Measurements from ENCODE around the gene EMCN.
"Not testable (repeated sequence)": the region's sequence is repeated elsewhere in the genome, so short reads cannot be mapped to it uniquely, and the experiment has no call there.

The EMCN gene, protein sequence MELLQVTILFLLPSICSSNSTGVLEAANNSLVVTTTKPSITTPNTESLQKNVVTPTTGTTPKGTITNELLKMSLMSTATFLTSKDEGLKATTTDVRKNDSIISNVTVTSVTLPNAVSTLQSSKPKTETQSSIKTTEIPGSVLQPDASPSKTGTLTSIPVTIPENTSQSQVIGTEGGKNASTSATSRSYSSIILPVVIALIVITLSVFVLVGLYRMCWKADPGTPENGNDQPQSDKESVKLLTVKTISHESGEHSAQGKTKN

DNA sequence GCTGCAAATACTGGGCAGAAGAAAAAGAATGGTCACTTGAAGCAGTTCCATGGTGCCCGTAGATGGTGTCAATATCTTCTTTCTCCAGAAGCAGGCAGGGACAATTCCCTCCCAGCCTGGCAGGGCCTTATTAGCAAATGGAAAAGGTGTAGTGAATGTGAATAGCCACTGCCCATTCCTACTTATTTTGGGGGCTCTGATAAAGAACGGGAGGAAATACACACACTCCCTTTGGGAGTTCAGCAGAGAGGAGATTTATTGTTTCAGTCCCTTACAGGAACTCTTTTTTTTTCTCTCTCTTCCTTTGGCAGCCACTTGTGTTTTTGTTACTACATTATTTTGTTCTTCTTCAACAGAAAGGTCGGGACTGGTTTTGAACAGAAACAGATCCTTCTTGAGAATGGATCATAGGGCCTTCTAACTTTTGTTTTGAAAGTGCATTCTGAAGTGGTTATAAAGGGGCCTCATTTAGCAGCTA is at the start of gene EMCN:
TSS of gene EMCN (minus strand) at position 159 of the 478 bp plus-strand sequence. CDS start at position 51, 108 bp downstream.
- DNase-seq (ENCODE audit: low read depth), result no peak

DNA sequence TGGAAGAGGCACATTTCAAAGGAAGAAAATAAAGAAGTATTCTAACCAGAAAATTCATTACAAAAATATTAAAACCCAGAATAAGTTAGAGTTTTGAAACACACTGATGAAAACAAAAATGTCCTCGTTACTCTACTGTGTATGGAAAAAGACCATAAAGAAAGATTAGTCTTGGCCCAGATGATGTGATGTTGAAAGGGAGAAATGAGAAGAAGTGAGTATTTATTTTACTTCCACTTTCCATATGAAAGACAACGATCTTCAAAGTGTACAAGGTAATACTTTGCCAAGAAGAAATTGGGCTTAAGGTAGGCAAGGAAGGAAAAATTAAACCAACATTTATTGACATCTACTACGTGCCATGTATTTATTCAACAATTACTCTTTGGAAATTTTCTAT is 48.6 kb upstream of the EMCN start:
- no peak for DNase-seq (ENCODE audit: low read depth)

DNA sequence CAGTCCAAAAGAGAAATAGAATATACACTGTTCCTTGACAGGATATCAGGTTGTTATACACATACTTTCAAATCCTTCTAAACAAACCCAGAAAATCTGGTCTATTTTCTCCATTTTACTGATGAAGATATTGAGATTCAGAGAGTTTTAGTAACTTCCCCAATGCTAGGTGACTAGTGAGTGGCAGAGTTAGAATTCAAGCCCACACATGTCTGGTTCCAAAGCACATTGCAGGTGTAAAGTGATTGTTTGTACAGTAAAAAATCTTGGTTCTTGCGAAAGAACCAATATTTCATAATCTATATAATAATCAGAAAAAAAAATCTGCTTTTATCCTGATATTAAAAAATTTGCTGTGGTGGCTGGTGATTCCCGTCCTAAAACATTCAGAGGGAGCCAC is 39.5 kb upstream of the EMCN start:
- no peak for DNase-seq (ENCODE audit: low read depth)

DNA sequence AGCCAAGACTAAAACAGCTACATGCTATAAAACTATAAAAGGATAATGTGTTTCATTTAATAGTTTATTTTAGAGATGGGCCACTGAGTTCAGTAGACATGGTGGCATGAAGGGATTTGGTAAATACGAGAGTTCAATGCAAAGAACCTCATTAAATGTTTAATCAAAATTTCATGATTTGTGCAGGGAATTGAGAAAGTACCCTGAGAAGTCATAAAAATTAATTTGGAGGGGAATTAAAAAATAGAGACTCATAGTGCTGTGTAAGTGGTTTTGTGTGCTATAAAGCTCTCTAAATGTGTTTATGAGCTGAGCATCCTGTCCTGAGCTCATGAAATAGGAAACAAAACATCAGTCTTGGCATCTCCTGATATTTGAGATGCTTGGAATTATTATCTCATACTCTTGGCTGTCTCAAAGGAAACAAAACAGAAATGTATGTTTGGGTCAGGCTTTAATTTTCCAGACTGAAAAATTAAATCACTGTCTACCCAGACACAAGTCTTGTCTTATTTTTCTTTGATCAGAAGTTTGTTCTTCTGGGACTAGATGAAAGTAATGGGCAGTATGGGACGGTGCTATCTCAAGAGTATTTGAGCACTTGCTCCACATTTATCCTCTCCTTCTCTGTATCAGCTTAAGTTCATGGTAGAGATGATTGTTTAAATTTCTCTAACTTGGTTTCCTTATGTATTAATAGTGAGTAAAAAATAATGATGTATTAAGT is 38.0 kb upstream of the EMCN start:
- no peak for DNase-seq (ENCODE audit: low read depth)

DNA sequence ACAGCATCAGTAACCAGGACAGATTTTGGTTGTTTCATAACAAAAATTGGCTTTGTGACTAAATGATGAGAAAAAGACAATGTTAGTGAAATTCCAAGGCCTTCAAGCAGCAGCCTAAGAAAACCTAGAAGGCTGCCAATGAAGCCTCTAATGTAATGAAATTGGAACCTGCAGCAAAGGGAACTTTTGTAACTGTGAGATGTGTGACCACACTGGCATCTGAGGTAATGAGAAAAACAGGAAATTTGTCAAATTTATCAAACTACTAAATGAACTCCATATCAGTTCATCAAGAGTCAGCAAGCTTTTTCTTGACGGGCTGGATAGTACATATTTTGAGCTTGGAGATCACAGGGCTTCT is 30.4 kb upstream of the EMCN start:
- DNase-seq (ENCODE audit: low read depth), result no peak

DNA sequence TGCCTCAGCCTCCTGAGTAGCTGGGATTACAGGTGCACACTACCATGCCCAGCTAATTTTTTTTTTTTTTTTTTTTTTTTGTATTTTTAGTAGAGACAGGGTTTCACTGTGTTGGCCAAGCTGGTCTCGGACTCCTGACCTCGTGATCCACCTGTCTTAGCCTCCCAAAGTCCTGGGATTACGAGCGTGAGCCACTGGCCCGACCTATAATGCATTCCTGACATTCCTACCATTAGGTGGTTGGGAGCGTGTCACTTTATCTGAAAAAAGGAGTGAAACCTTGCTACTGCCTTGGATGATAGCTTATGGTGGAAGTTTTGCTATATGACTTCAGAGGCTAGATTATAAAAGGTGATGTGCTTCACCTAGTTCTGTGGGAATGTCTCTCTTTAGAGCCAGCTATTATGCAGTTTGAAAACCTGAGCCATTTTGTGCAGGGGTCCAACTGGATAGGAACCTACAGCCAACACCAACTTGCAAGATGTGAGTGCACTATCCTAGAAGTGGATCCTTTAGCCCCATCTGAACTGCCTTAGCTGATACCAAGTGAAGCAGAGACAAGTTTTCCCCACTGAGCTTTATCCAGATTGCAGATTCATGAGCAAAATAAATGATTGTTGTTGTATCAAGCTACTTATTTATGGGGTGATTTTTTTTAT is 29.8 kb upstream of the EMCN start:
- no peak for DNase-seq (ENCODE audit: low read depth)

DNA sequence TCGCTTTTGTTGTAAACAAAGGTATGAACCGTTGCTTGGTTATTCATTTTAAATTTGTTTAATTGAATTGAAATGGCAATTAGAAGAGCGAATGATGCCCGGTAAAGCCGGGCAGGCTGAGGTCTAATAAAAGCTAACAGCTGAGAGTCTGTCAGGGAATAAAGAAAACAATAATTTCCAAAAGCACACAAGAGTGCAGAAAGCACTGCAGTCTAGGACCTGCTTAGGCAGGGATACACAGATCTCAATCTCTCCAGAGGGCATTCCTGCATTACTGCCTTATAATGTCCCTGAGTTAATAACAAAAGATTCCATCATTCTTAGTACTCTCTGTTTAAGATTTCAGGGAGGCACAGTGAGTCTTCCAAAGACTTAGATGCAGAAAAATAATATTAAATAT is 27.6 kb upstream of the EMCN start:
- DNase-seq (ENCODE audit: low read depth), result no peak

DNA sequence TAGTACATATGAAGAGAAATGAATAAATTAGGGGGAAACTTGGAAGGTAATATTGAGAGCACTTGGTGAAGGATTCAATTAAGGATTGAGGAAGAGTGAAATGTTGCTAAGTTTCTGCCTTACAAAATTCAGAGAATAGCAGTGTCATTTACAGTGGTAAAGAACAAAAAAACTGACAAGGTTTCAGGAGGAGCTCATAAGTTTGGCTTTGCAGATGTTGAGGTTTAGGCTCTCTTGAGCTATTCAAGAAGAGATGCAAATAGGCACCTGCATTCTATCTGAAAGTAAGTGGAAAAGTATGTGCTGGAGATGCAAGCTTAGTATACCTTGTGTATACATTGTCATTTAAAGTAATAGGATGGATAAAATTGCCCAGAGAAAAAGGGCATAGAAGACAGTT is 22.3 kb upstream of the EMCN start:
- no peak for DNase-seq (ENCODE audit: low read depth)

DNA sequence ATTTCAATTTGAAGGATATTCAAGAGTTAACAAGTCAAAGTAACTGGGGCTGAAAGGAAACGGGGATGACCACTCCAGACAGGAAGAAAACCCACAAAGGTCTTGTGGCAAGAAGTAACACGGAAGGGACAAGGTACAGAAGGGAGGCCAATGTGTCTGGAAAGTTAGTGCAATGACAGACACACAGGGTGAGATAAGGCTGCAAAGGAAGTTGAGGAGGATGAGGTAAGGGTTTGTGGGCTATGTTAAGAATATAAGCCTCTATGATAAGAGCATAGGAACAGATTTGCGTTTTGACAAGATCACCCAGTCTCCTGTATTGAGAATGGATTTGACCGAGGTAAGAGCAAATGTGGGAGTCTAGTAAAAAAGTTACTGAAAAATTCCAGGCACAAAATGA is 21.9 kb upstream of the EMCN start:
- DNase-seq (ENCODE audit: low read depth), result peak; percentile 66

DNA sequence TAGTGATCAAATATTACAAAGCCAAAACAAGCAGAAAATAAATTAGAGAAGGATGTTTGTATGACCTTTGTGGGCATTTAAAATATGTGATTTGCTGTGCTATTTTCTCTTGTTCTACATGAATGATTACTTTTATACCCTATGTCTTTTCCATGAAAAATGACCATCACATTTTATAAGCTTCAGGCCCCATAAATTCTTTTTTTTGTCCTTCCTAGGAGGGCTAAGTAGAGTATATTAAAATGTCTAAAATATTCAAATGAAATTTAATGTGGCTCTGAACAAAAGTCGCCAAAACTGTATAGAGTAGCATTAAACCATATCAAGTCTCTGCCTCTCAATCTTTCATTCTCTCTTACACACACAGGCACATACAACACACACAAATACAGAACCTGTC is 15.9 kb upstream of the EMCN start:
- DNase-seq (ENCODE audit: low read depth), result no peak

DNA sequence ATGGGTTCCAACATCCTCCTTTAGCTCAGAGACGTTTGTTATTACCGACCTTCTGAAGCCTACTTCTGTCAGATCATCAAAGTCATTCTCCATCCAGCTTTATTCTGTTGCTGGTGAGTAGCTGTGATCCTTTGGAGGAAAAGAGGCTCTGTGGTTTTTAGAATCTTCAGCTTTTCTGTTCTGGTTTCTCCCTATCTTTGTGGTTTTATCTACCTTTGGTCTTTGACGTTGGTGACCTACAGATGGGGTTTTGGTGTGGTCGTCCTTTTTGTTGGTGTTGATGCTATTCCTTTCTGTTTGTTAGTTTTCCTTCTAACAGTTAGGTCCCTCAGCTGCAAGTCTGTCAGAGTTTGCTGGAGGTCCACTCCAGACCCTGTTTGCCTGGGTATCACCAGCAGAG is 12.3 kb upstream of the EMCN start:
- DNase-seq (ENCODE audit: low read depth), result not testable (repeated sequence)

DNA sequence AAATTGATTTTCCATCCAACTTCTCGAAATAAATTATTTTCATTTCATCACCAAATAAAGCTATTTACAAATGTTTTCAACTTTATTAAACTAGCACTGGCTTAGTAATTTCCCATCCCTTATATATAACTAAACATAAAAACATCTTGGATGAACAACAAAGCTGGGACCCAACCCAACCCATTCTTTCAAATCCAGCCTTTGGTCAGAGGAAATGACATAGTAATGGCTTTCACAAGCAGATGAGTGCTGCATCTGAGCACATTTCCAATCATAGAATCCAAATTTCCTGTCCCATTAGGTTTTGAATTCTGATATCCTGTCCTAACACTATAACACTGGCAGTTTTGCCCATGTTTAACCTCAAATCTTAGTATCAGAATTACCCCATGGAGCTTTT is 7.9 kb upstream of the EMCN start:
- DNase-seq (ENCODE audit: low read depth), result no peak

DNA sequence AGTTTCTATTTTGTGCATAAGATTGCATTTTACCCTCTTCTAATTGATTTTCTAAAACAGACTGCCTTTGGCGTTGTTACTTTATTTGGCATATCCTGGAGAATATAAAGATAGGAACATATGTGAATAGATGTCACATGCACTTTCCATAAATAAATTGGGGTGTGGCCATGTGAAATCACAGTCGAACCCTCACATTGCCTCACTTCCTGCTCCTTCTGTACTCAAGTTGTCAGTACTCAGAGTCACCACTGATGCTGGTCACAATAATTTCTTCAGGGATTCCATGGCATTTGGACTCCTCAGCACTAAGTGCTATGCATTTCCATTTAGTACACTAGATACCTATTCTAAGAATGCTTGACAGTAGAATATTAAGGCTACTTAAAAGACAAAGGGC is 1.4 kb upstream of the EMCN start:
- no peak for DNase-seq (ENCODE audit: low read depth)

DNA sequence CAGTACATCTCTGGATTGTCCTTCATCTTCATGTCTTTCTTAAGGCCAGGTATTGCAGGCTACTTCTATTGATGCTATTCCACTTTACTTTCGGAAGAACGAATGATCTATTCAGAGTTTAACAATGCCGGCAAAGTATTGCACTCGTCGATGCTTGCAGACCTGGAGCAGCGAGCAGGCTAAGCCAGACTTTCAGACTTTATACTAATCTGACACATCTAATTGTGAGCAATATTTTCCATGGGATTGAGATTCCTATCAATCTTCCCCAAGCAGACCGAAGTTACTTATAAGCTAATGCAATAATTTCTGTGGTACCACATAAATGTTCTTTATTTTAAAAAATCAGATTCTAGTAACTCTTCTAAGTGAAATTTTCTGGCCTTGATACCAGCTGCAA is 1.6 kb downstream of the EMCN start:
- no peak for DNase-seq (ENCODE audit: low read depth)

DNA sequence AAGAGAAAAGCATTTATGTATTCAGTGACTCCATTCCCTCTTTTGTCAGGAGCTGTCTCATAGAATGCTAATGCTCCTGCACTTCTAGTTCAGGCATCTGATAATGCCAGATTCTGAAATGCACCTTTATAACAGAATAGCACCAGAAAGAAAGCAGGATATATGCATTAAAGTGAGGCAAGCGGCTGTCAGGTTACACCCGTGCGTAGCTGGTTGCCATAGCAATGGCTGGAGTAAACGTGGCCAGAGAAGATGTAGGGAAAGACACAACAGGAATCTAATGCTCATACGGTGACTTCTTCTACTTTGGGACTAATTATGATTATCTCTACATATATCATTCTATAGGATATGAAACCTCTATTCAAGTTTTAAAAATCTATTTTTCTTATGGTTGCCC is 5.9 kb downstream of the EMCN start:
- no peak for DNase-seq (ENCODE audit: low read depth)

DNA sequence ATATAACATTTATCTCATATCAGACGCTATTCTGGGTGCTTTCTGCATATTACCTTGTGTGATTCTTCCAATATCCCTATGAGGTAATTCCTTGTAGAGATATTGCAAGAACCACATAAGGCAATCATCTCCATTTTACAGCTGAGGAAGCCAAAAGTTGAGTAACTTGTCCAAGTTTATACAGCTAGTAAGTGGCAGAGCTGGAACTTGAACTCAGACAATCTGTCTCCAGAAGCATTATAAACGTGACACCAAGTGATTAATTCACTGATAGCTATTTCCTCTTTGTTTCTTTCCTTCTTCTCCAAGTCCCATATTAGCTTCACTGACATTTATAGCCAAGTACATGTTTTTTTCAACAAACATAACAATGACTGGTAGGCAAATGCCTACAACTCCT is 7.3 kb downstream of the EMCN start:
- no peak for DNase-seq (ENCODE audit: low read depth)

DNA sequence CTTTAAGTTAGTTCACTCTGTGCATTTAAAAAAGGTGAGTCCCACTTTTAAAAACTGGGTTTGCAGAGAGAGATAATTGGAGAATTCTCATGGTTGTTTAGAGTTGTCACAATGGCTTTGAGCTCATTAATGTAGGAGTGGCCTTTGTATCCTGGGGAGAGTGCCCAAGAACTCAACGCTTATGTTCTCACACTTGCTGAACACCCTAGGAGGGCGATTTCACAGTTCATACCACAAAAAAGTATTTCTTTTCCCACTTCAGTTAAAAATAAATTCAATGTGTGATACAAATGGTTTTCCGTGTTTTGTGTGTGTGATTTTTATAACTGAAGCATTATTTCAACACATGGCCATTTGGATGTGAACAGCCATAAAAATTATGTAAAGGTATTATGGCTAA is 8.4 kb downstream of the EMCN start:
- DNase-seq (ENCODE audit: low read depth), result no peak

DNA sequence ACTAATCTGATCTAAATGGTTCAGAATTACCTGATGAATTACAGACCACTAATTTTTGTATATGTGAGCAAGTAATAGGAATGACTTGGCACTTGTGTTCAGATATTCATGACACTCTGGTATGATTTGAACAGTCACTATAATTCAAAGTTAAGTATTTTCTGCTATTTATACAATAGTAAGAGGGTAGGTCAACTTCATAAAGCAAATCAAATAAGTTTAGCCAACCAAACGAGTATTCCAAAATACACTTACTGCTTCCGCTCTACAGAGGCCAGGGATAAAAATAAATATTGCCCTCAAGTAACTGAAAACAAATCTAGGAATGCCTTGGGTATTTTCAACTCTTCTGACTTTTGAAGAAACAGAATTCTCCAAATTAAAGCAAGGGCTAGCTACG is 9.1 kb downstream of the EMCN start:
- no peak for DNase-seq (ENCODE audit: low read depth)

DNA sequence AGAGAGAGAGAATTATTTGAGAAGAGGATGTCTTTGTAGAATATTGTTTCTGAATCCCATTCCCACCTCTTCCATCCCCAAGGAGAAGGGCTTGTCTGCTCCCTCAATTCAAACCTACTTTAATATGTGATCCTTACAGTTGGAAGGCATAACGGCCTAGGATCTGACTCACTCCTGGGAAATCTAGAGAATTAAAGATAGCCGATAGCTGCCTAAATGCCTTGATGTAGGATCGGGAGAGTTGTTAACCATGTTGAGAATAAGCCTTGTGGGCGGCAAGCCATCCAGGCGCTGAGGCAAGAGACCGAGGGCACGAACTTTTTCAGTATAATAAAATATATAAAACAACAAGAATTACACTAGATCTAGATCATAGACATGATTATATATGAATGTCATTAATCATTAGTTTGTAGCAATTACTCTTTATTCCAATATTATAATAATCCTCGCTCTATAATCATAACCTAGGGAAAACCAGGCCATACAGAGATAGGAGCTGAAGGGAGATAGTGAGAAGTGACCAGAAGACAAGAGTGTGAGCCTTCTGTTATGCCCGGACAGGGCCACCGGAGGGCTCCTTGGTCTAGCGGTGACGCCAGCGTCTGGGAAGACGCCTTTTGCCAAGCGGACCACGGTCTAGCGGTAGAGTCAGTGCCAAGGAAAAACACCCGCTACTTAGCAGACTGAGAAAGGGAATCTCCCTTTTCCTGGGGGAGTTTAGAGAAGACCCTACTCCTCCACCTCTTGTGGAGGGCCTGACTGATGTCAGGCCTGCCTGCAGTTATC is 13.5 kb downstream of the EMCN start:
- DNase-seq (ENCODE audit: low read depth), result no peak

DNA sequence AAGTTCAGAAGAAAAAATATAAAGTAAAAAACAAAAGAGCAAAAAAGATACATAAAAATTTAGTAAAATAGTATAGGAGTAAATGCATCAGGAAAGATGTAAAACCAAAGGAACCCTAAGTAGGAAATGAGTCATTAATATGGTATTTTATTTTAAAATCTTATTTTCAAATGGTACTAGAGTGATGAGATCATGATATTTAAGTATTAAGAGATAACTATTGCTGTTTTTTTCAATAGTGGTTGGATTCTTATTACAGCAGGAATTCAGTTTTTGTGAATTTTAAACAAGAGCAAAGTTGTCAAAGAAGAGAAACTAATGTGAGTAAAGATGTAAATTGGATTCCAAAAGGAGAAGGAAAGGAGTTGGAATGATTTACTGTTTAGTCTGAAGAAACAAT is 20.0 kb downstream of the EMCN start:
- no peak for DNase-seq (ENCODE audit: low read depth)

DNA sequence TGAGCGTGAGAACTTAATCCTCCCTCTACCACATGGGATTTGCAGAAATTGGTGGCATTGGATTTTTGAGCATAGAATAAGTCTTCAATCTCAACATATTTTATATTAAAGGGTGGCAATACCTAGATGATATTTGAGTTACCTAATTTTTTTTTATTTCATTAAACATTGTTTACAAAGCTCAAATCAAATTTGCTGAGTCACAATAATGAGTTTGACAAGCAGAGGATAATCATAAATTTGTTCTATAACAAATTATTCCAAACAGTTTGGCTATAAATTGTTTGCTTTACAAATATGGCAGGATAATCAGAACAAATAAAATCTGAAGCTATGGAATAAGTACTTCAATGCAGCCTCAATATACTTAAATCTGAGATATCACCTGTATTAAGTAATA is 22.7 kb downstream of the EMCN start:
- DNase-seq (ENCODE audit: low read depth), result no peak

DNA sequence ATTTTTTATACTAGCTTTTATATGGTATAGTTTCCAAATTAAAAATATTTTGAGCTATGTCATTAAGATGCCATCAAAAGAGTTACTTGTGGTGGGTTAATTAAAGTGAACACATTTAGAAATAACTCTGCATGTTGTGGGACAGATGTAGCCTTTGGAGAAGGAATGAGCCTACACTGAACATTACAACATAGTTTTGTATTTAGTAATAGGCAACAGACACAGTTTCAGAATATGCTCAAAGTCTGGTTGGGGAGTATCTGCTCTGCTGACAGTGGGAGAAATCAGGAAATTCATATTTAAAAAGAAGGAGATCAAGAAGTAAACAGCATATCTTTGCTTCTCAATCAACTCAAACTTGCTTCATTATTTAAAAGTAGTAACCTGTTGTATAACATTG is 23.7 kb downstream of the EMCN start:
- no peak for DNase-seq (ENCODE audit: low read depth)

DNA sequence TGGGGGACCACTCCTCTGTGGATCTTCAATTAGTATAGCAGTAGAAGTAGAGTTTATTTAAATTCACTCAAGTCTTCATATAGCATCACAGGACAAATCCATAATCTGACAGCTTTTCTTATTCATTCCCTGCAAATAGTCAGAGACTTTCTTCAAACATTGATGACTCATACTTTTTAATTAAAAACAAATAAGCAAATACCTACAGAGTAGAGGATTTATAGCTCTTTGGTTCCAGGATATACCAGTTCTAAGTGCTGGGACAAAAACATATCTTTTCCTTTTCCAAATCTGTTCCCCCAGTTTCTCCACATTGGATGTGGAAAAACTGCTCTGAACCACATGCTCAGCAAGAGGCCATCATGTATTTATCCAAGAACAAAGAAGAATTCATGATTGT is 24.1 kb downstream of the EMCN start:
- DNase-seq (ENCODE audit: low read depth), result no peak
